ENCODE measurements around the gene FCAR. TPM values are rescaled to one million over a fixed set of nuclear protein-coding genes. Genes with fewer than 3 reads are reported as not detected.
"Not testable (repeated sequence)": the region's sequence is repeated elsewhere in the genome, so short reads cannot be mapped to it uniquely, and the experiment has no call there.

FCAR gene
- polyA plus RNA-seq (2012; ENCODE audit: low read depth, missing spikeins) = not detected

DNA sequence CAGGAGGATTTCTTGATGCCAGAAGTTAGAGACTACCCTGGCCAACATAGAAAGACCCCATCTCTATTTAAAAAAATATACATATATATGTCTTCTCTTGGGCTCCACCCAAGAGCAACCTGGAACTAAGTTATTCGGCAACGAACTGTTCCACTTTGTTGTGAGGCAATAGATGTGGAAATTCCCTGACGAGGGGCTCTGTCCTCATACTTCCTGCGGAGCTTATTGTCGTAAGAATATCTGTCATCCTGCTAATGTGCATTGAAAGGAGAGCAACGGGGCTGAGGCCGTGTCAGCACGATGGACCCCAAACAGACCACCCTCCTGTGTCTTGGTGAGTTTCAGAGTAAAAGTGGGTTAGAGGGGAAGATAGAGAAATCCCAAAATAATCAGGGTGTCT, at the start of gene FCAR:
TSS of gene FCAR (plus strand) at position 246 of the 400 bp plus-strand sequence. CDS start at position 301, 55 bp downstream.
- TF ChIP-seq SPI1 (IDR thresholded peaks at IDR 0.05; ENCODE audit: low read depth, low read length) (no peak), TAF1 (IDR thresholded peaks at IDR 0.05; ENCODE audit: low read depth, low read length) (no peak), POU2F2 (IDR thresholded peaks at IDR 0.05; ENCODE audit: low read depth, low read length) (no peak), POLR2AphosphoS5 (IDR thresholded peaks at IDR 0.05; ENCODE audit: low read depth, low read length) (no peak), POLR2A (IDR thresholded peaks at IDR 0.05; ENCODE audit: low read depth, low read length) (no peak), PAX5 (IDR thresholded peaks at IDR 0.05; ENCODE audit: insufficient read depth, low read length, severe bottlenecking) (no peak)
- no peak for DNase-seq (ENCODE audit: insufficient read length, low spot score)
- FAIRE-seq = no peak

DNA sequence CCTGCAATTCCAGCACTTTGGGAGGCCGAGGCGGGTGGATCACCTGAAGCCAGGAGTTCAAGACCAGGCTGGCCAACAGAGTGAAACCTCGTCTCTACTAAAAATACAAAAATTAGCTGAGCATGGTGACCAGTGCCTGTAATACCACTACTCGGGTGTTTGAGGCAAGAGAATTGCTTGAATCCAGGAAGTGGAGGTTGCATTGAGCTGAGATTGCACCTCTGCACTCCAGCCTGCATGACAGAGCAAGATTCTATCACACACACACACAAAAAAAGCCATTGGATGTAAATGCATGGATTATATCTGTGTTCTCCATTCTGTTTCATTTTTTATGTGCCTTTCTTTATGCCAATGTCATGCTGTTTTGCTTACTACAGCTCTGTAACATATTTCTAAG, 49.6 kb upstream of the FCAR start:
- DNase-seq (ENCODE audit: insufficient read length, low spot score); FAIRE-seq: not testable (repeated sequence)

GRCh38 chr19:54825326-54825725, 48.7 kb upstream of the FCAR start:
- not testable (repeated sequence) for DNase-seq (ENCODE audit: insufficient read length, low spot score); FAIRE-seq

DNA sequence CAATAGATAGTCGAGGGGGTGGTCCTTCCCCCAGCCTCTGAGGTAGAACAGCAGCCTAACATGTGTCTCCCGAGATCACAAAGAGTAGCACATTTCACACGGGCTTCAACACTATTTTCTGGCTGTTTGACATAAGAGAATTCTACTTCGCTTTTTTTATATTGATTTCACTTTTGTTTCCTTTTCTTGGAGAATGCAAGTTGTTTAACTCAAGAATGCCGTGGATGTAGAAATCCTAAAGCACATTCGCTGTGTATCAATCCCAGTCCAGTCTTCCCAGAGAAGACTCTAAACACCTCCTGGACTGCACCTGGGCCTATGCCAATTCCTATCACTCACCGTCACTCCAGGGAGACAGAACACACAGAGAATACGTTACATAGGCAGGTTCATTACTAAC, 46.0 kb upstream of the FCAR start:
- not testable (repeated sequence) for DNase-seq (ENCODE audit: insufficient read length, low spot score); FAIRE-seq

GRCh38 chr19:54832496-54832895, 41.5 kb upstream of the FCAR start, which contains the start of gene KIR2DS4:
TSS of gene KIR2DS4 (plus strand) at chr19:54832676.
- not testable (repeated sequence) for FAIRE-seq; DNase-seq (ENCODE audit: insufficient read length, low spot score)

GRCh38 chr19:54835126-54835525, 38.9 kb upstream of the FCAR start:
- not testable (repeated sequence) for DNase-seq (ENCODE audit: insufficient read length, low spot score); FAIRE-seq

DNA sequence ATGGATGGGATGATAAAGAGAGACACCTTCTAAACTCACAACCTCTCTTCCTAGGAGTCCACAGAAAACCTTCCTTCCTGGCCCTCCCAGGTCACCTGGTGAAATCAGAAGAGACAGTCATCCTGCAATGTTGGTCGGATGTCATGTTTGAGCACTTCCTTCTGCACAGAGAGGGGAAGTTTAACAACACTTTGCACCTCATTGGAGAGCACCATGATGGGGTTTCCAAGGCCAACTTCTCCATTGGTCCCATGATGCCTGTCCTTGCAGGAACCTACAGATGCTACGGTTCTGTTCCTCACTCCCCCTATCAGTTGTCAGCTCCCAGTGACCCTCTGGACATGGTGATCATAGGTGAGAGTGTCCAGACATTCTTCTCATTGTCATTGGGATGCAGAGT, 36.5 kb upstream of the FCAR start:
- DNase-seq (ENCODE audit: insufficient read length, low spot score); FAIRE-seq: not testable (repeated sequence)

DNA sequence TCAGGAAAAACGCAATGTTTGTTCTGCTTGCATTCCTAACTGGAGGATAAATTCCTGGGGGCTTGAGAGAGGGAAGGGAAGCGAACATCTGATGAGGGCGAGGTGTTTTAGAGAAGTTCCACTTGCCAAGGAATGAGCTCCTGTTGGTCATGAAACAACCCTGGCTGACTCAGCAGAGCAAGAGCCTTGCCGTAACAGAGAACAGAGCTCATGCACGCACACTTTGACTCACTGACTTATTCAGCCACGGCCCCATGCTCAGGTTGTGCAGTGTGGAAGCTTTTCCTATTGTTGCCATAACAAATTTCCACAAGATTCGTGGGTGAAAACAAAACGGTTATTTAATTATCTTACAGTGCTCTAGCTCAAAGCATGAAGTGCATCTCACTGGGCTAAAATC, 30.9 kb upstream of the FCAR start:
- not testable (repeated sequence) for DNase-seq (ENCODE audit: insufficient read length, low spot score); FAIRE-seq

DNA sequence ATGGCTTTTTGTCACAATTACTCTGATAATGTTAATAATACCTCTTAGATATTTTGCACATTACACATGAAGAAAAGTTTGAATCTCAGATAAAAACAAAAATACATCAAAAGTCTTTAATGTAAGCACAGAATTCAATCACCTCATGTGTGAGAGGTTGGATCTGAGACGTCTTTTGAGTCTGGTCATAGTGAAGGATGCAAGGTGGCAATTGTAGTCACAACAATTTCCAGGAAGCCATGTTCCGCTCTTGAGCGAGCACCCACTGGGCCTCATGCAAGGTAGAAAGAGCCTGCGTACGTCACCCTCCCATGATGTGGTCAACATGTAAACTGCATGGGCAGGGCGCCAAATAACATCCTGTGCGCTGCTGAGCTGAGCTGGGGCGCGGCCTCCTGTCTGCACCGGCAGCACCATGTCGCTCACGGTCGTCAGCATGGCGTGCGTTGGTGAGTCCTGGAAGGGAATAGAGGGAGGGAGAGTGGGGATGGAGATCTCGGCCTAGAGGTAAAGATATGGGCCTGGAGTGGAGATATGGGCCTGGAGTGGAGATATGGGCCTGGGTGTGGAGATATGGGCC, 23.9 kb upstream of the FCAR start, which contains the start of gene KIR3DL2:
TSS of gene KIR3DL2 (plus strand) at position 383 of the 580 bp plus-strand sequence. CDS start at position 416, 33 bp downstream.
- not testable (repeated sequence) for DNase-seq (ENCODE audit: insufficient read length, low spot score); FAIRE-seq

DNA sequence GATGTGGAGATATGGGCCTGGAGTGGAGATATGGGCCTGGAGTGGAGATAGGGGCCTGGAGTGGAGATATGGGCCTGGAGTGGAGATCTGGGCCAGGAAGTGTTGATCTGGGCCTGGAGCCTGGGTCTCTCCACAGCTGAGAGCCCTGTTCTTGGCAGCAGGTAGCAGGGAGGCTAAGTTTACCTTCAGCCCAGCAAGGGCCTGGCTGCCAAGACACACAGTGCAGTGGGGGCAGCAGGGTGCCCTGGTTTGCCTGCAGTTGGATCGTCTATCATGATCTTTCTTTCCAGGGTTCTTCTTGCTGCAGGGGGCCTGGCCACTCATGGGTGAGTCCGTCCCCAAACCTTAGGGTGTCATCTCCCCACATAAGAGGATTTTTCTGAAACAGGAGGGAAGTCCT, 23.1 kb upstream of the FCAR start:
- DNase-seq (ENCODE audit: insufficient read length, low spot score) = no peak
- no peak for FAIRE-seq
- TF ChIP-seq SPI1 (IDR thresholded peaks at IDR 0.05; ENCODE audit: low read depth, low read length) (no peak), POU2F2 (IDR thresholded peaks at IDR 0.05; ENCODE audit: low read depth, low read length) (no peak), POLR2AphosphoS5 (IDR thresholded peaks at IDR 0.05; ENCODE audit: low read depth, low read length) (no peak), PAX5 (IDR thresholded peaks at IDR 0.05; ENCODE audit: insufficient read depth, low read length, severe bottlenecking) (no peak), POLR2A (IDR thresholded peaks at IDR 0.05; ENCODE audit: low read depth, low read length) (no peak)

- FAIRE-seq = no peak
- no peak for TF ChIP-seq POU2F2 (IDR thresholded peaks at IDR 0.05; ENCODE audit: low read depth, low read length)
- TF ChIP-seq POLR2A (IDR thresholded peaks at IDR 0.05; ENCODE audit: low read depth, low read length) = no peak
- TF ChIP-seq PAX5 (IDR thresholded peaks at IDR 0.05; ENCODE audit: insufficient read depth, low read length, severe bottlenecking) = no peak
- no peak for DNase-seq (ENCODE audit: insufficient read length, low spot score)
Measured at GRCh38 chr19:54851353-54851752, 22.7 kb upstream of the FCAR start.

- not testable (repeated sequence) for DNase-seq (ENCODE audit: insufficient read length, low spot score)
Measured at GRCh38 chr19:54855241-54855640, 18.8 kb upstream of the FCAR start.

DNA sequence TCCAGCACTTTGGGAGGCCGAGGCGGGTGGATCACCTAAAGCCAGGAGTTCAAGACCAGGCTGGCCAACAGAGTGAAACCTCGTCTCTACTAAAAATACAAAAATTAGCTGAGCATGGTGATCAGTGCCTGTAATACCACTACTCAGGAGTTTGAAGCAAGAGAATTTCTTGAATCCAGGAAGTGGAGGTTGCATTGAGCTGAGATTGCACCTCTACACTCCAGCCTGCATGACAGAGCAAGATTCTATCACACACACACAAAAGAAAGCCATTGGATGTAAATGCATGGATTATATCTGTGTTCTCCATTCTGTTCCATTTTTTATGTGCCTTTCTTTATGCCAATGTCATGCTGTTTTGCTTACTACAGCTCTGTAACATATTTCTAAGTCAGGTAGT, 15.6 kb upstream of the FCAR start:
- DNase-seq (ENCODE audit: insufficient read length, low spot score); FAIRE-seq: not testable (repeated sequence)

More at GRCh38 chr19:54855241-54855640, 18.8 kb upstream of the FCAR start:
- FAIRE-seq = not testable (repeated sequence)

GRCh38 chr19:54859421-54859820, 14.6 kb upstream of the FCAR start:
- not testable (repeated sequence) for DNase-seq (ENCODE audit: insufficient read length, low spot score)

GRCh38 chr19:54863459-54863858, 10.6 kb upstream of the FCAR start:
- not testable (repeated sequence) for FAIRE-seq; DNase-seq (ENCODE audit: insufficient read length, low spot score)

More at GRCh38 chr19:54859421-54859820, 14.6 kb upstream of the FCAR start:
- not testable (repeated sequence) for FAIRE-seq
